Natural killer cell (primary cell): ENCODE results near the gene ADGRE1. TPM values are rescaled to one million over a fixed set of nuclear protein-coding genes. Genes with fewer than 3 reads are reported as not detected.

Source experiments
- ATAC-seq, 3 donors: fragments of 150-1000 bp in 2 of 3; fragments of 200-7000 bp in 1 of 3; cut with Tn5 transposase; 1 replicate in 1 of 3; 2 replicates in 2 of 3; pipeline ENCODE4 v1.10.0; 2021; ENCODE audit warnings: mild to moderate bottlenecking in 2 of 3, moderate library complexity in 2 of 3
- DNase-seq, 2 donors: peaks; one replicate each; pipeline versions ENCODE4 v3.0.0 to v3.0.0-alpha.2; 2013 to 2021; ENCODE audit warnings: mixed read lengths in 1 of 2
- H3K27ac ChIP-seq: one replicate; pipeline ENCODE4 v1.5.1; 2013; ENCODE audit warnings: mild to moderate bottlenecking, low read length
- H3K27me3 ChIP-seq: one replicate; pipeline ENCODE4 v1.6.1; 2013; ENCODE audit warnings: low read length; ENCODE audit not compliant: control insufficient read depth, insufficient read depth
- H3K36me3 ChIP-seq: one replicate; pipeline ENCODE4 v1.6.1; 2013; ENCODE audit warnings: low read length; ENCODE audit not compliant: control insufficient read depth, insufficient read depth
- H3K4me1 ChIP-seq: one replicate; pipeline ENCODE4 v1.6.1; 2013; ENCODE audit warnings: low read length; ENCODE audit not compliant: control insufficient read depth, insufficient read depth
- H3K4me3 ChIP-seq: one replicate; pipeline ENCODE4 v1.5.1; 2013; ENCODE audit warnings: low read length
- H3K9me3 ChIP-seq: one replicate; pipeline ENCODE4 v1.6.1; 2013; ENCODE audit warnings: low read length; ENCODE audit not compliant: control insufficient read depth, insufficient read depth
- H3K27ac Mint-ChIP-seq, 2 donors: one replicate each; pipeline ENCODE4 v1.8.0; 2022; ENCODE audit warnings: mild to moderate bottlenecking in 2 of 2, mixed read lengths in 2 of 2, moderate library complexity in 1 of 2
- H3K27me3 Mint-ChIP-seq, 2 donors: one replicate each; pipeline ENCODE4 v1.8.0; 2022; ENCODE audit warnings: low read depth in 2 of 2, mixed read lengths in 2 of 2
- H3K36me3 Mint-ChIP-seq: one replicate; pipeline ENCODE4 v1.8.0; 2022; ENCODE audit warnings: mixed read lengths
- H3K4me1 Mint-ChIP-seq, 2 donors: one replicate each; pipeline ENCODE4 v1.8.0; 2022; ENCODE audit warnings: mixed read lengths in 2 of 2
- H3K4me3 Mint-ChIP-seq: one replicate; pipeline ENCODE4 v1.8.0; 2022; ENCODE audit warnings: mild to moderate bottlenecking, moderate library complexity, mixed read lengths
- H3K9me3 Mint-ChIP-seq, 2 donors: one replicate each; pipeline ENCODE4 v1.8.0; 2022; ENCODE audit warnings: mixed read lengths in 2 of 2
- WGBS: methylation state at CpG from one replicate; pipeline ENCODE4 v1.1.7; 2013; ENCODE audit warnings: missing lambda C conversion rate; ENCODE audit not compliant: insufficient coverage; 5-methylcytosine and 5-hydroxymethylcytosine counted together
- intact Hi-C: fragments of 100-400 bp; cut with micrococcal nuclease; formaldehyde crosslinking; loops from one replicate; pipeline ENCODE4 v1.14.2; 2022
- total RNA-seq, 4 donors: library from RNA; stranded (reverse); fragments of 120-200 nt in 1 of 4; gene quantifications; one replicate each; pipeline versions ENCODE4 v1.2.3 to v1.2.4, GENCODE V29; 2013 to 2022
- TF ChIP-seq, protein P1 (sequence below): fragments of 200-600 bp; IDR thresholded peaks from one replicate; pipeline ENCODE4 v1.8.0; 2022; ENCODE audit warnings: antibody characterized with exemption

The ADGRE1 gene
- total RNA-seq, 3 donors from 2014 or later (not counting 1 experiment from before 2014, with no cell fraction given): 2.6 to 13.7 (median 13.0) TPM

GRCh38 chr19:6906559-6907060, 19.2 kb downstream of the ADGRE1 start:
- H3K4me1 ChIP-seq: no peaks in the 10 kb centered on the region
- Mint-ChIP-seq H3K4me3 (no peak overlapping the region), H3K4me1 (no peaks in the 10 kb centered on the region), H3K9me3 (peaks cover 0 to 2% of the 10 kb centered on the region in 2 donors), H3K36me3 (peaks cover 9% of the 10 kb centered on the region), H3K27ac (no peak overlapping the region), H3K27me3 (no peaks in the 10 kb centered on the region)
- DNase-seq: no peak
- ATAC-seq: no peak
- intact Hi-C loops: no loop called here
- TF ChIP-seq, protein P1, sequence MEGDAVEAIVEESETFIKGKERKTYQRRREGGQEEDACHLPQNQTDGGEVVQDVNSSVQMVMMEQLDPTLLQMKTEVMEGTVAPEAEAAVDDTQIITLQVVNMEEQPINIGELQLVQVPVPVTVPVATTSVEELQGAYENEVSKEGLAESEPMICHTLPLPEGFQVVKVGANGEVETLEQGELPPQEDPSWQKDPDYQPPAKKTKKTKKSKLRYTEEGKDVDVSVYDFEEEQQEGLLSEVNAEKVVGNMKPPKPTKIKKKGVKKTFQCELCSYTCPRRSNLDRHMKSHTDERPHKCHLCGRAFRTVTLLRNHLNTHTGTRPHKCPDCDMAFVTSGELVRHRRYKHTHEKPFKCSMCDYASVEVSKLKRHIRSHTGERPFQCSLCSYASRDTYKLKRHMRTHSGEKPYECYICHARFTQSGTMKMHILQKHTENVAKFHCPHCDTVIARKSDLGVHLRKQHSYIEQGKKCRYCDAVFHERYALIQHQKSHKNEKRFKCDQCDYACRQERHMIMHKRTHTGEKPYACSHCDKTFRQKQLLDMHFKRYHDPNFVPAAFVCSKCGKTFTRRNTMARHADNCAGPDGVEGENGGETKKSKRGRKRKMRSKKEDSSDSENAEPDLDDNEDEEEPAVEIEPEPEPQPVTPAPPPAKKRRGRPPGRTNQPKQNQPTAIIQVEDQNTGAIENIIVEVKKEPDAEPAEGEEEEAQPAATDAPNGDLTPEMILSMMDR: no peak
- no peaks in the 10 kb centered on the region for H3K36me3 ChIP-seq
- peaks cover 4% of the 10 kb centered on the region for H3K9me3 ChIP-seq
- 68% methylated on average over 3 of the region's 3 CpGs for WGBS
- H3K27me3 ChIP-seq: no peaks in the 10 kb centered on the region
- no peak overlapping the region for H3K27ac ChIP-seq
- no peak overlapping the region for H3K4me3 ChIP-seq

GRCh38 chr19:6911523-6911922, 24.1 kb downstream of the ADGRE1 start:
- Histone ChIP-seq H3K36me3 (no peaks in the 10 kb centered on the region), H3K27me3 (no peaks in the 10 kb centered on the region), H3K4me1 (no peaks in the 10 kb centered on the region), H3K27ac (no peak overlapping the region), H3K9me3 (peaks cover 12% of the 10 kb centered on the region), H3K4me3 (no peak overlapping the region)
- WGBS: 74% methylated on average over 3 of the region's 3 CpGs
- DNase-seq: no peak
- TF ChIP-seq, protein P1: no peak
- Mint-ChIP-seq H3K4me3 (no peak overlapping the region), H3K36me3 (no peaks in the 10 kb centered on the region), H3K4me1 (no peaks in the 10 kb centered on the region), H3K27ac (no peak overlapping the region), H3K27me3 (no peaks in the 10 kb centered on the region), H3K9me3 (peaks cover 4 to 5% of the 10 kb centered on the region in 2 donors)
- no peak for ATAC-seq
- intact Hi-C loops: no loop called here

- Histone ChIP-seq H3K9me3 (peaks cover 10% of the 10 kb centered on the region), H3K27me3 (no peaks in the 10 kb centered on the region), H3K4me1 (no peaks in the 10 kb centered on the region), H3K27ac (no peak overlapping the region), H3K36me3 (no peaks in the 10 kb centered on the region), H3K4me3 (no peak overlapping the region)
- Mint-ChIP-seq H3K4me3 (no peak overlapping the region), H3K4me1 (no peaks in the 10 kb centered on the region), H3K27me3 (no peaks in the 10 kb centered on the region), H3K9me3 (peaks cover 4 to 5% of the 10 kb centered on the region in 2 donors), H3K27ac (no peak overlapping the region), H3K36me3 (no peaks in the 10 kb centered on the region)
- intact Hi-C loops: no loop called here
- no CpG with 5 or more reads among the region's 2 CpGs for WGBS
- DNase-seq: no peak
- no peak for ATAC-seq
- TF ChIP-seq, protein P1: no peak
Observed at GRCh38 chr19:6914321-6914720, 26.9 kb downstream of the ADGRE1 start.

DNA sequence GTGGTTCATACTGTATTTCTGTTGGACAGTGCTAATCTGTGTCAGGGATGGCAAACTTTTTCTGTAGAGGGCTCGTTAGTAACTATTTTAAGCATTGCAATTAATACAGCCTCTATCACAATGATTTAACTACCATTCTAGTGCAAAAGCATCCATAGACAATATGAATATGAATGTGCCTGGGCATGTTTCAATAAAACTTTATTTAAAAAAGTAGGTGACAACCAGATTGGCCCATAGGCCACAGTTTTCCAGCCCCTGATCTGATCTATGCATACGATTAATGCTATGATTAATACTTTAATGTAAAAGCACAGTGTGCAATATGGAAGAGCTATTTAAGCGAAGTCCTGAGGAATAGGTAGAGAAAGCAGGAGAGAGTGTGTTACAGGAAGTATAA, 29.6 kb downstream of the ADGRE1 start:
- no peak for ATAC-seq
- intact Hi-C loops: no loop called here
- TF ChIP-seq, protein P1: no peak
- H3K4me1 Mint-ChIP-seq: no peaks in the 10 kb centered on the region
- Histone ChIP-seq H3K4me3 (no peak overlapping the region), H3K36me3 (no peaks in the 10 kb centered on the region), H3K9me3 (peaks cover 10% of the 10 kb centered on the region), H3K27me3 (no peaks in the 10 kb centered on the region), H3K4me1 (no peaks in the 10 kb centered on the region), H3K27ac (no peak overlapping the region)
- no peak overlapping the region for H3K4me3 Mint-ChIP-seq
- DNase-seq: no peak
- H3K27ac Mint-ChIP-seq: no peak overlapping the region
- peaks cover 4 to 5% of the 10 kb centered on the region in 2 donors for H3K9me3 Mint-ChIP-seq
- no peaks in the 10 kb centered on the region for H3K36me3 Mint-ChIP-seq
- 98% methylated on average over 2 of the region's 3 CpGs for WGBS
- H3K27me3 Mint-ChIP-seq: no peaks in the 10 kb centered on the region
